ENCODE results near the gene THG1L. TPM values are rescaled to one million over a fixed set of nuclear protein-coding genes. Genes with fewer than 3 reads are reported as not detected.

THG1L gene
- total and polyA plus RNA-seq, 10 donors: 7.5 to 17.8 (median 9.1) TPM

- no peak for DNase-seq
- H3K9me3 ChIP-seq: no peaks in the 10 kb centered on the region
- H3K4me3 ChIP-seq: no peak overlapping the region
- no peak overlapping the region for H3K27ac ChIP-seq
- TF ChIP-seq POLR2AphosphoS5 (IDR thresholded peaks at IDR 0.05) (no peak), CTCF (IDR thresholded peaks at IDR 0.05 in 8 of 11, conservative IDR thresholded peaks at IDR 0.05 in 3 of 11) (no peak), POLR2A (IDR thresholded peaks at IDR 0.05) (no peak)
- no peaks in the 10 kb centered on the region for H3K36me3 ChIP-seq
- no peaks in the 10 kb centered on the region for H3K4me1 ChIP-seq
- no peaks in the 10 kb centered on the region for H3K27me3 ChIP-seq (replicated peaks in 1 of 7)
- WGBS, 5 donors: 46 to 78% (median 59%) methylated on average over 2 of the region's 2 CpGs
- intact Hi-C loops (cut with DNase I; ENCODE audit: low total_unique reads): loop anchor here (10.0 kb wide), 1 partner anchor 366 kb away; a partner anchor contains a TSS
These were observed 20.3 kb upstream of the THG1L start for GRCh38 chr5:157710882-157711281.

GRCh38 chr5:157713830-157714595, 17.2 kb upstream of the THG1L start:
- DNase-seq: no peak
- Histone ChIP-seq H3K36me3 (no peaks in the 10 kb centered on the region), H3K4me1 (peaks cover 0 to 21% (median 12%) of the 10 kb centered on the region in 6 donors), H3K9me3 (no peaks in the 10 kb centered on the region), H3K27ac (no peak overlapping the region), H3K27me3 (replicated peaks in 1 of 7) (no peaks in the 10 kb centered on the region), H3K4me3 (no peak overlapping the region)
- intact Hi-C loops (cut with DNase I; ENCODE audit: low total_unique reads): loop anchor here (10.0 kb wide), 1 partner anchor 369 kb away; a partner anchor contains a TSS
- 71 to 86% (median 84%) methylated on average over 4 of the region's 4 CpGs for WGBS, 5 donors
- TF ChIP-seq POLR2A (IDR thresholded peaks at IDR 0.05): no peak
- no peak for TF ChIP-seq POLR2AphosphoS5 (IDR thresholded peaks at IDR 0.05)
- TF ChIP-seq CTCF (IDR thresholded peaks at IDR 0.05 in 8 of 11, conservative IDR thresholded peaks at IDR 0.05 in 3 of 11): no peak

- DNase-seq: no peak
- H3K36me3 ChIP-seq: no peaks in the 10 kb centered on the region
- no peak overlapping the region for H3K4me3 ChIP-seq
- H3K27ac ChIP-seq: no peak overlapping the region
- no peak for TF ChIP-seq CTCF (IDR thresholded peaks at IDR 0.05 in 8 of 11, conservative IDR thresholded peaks at IDR 0.05 in 3 of 11)
- no peak for TF ChIP-seq POLR2AphosphoS5 (IDR thresholded peaks at IDR 0.05)
- TF ChIP-seq POLR2A (IDR thresholded peaks at IDR 0.05): no peak
- no peaks in the 10 kb centered on the region for H3K27me3 ChIP-seq (replicated peaks in 1 of 7)
- intact Hi-C loops (cut with DNase I; ENCODE audit: low total_unique reads): loop anchor here (10.0 kb wide), 1 partner anchor 370 kb away; a partner anchor contains a TSS
- H3K4me1 ChIP-seq: peaks cover 0 to 24% (median 12%) of the 10 kb centered on the region in 6 donors
- H3K9me3 ChIP-seq: no peaks in the 10 kb centered on the region
These were observed 16.7 kb upstream of the THG1L start for GRCh38 chr5:157714596-157714864.

GRCh38 chr5:157718519-157718918, 12.7 kb upstream of the THG1L start:
- no peak for DNase-seq
- Histone ChIP-seq H3K4me1 (peaks cover 0 to 24% (median 12%) of the 10 kb centered on the region in 6 donors), H3K27me3 (replicated peaks in 1 of 7) (no peaks in the 10 kb centered on the region), H3K36me3 (no peaks in the 10 kb centered on the region), H3K4me3 (no peak overlapping the region), H3K27ac (peak overlapping the region in 2 of 8 donors; percentile 9 to 33), H3K9me3 (no peaks in the 10 kb centered on the region)
- TF ChIP-seq POLR2A (IDR thresholded peaks at IDR 0.05) (no peak), POLR2AphosphoS5 (IDR thresholded peaks at IDR 0.05) (no peak), CTCF (IDR thresholded peaks at IDR 0.05 in 8 of 11, conservative IDR thresholded peaks at IDR 0.05 in 3 of 11) (peak; percentile 25 to 85 (median 61))
- WGBS, 5 donors: 1 to 7% (median 4%) methylated on average over 4 of the region's 4 CpGs
- intact Hi-C loops (cut with DNase I; ENCODE audit: low total_unique reads): loop anchor here (5.0 to 10.0 kb wide), 3 partner anchors 46 to 374 kb away; partner anchors contain the start of gene C5orf52
